ENCODE results near the gene DTNB. TPM values are rescaled to one million over a fixed set of nuclear protein-coding genes. Genes with fewer than 3 reads are reported as not detected.

DTNB gene
- total and polyA plus RNA-seq, 2 of the 4 experiments (the other 2 are of a cell fraction), result 3.8 to 5.3 TPM

GRCh38 chr2:25377822-25378421 lies 295.5 kb downstream of the DTNB start:
- no peak overlapping the region for H2BK20ac ChIP-seq (ENCODE audit: low read depth, low read length)
- DNase-seq, result no peak
- no peaks in the 10 kb centered on the region for H3K9me3 ChIP-seq (ENCODE audit: control insufficient read depth, insufficient read depth, low read length)
- dilution Hi-C loops (cut with HindIII; ENCODE audit: low sequenced_read_pairs, unreplicated experiment) (no loop called here), intact Hi-C loops (cut with micrococcal nuclease) (loop anchor here (2.0 kb wide), 2 partner anchors 35 to 145 kb away; no protein-coding TSS in a partner anchor), in situ Hi-C loops (cut with MboI; ENCODE audit: low sequenced_read_pairs) (no loop called here)
- H3K4me1 ChIP-seq (ENCODE audit: control insufficient read depth, insufficient read depth, low read length), result peaks cover 8% of the 10 kb centered on the region
- no peak overlapping the region for H2AK9ac ChIP-seq (replicated peaks; ENCODE audit: low read depth, low read length, poor library complexity)
- TF ChIP-seq CTCF (conservative IDR thresholded peaks at IDR 0.05; ENCODE audit: low read depth, low read length) (no peak), SMC3 (IDR thresholded peaks at IDR 0.05; ENCODE audit: low read depth, low read length) (no peak), MAFK (IDR thresholded peaks at IDR 0.05; ENCODE audit: low read depth, low read length) (no peak), USF2 (IDR thresholded peaks at IDR 0.05; ENCODE audit: low read depth, low read length) (no peak), CHD1 (IDR thresholded peaks at IDR 0.05; ENCODE audit: low read depth, low read length) (no peak), MXI1 (IDR thresholded peaks at IDR 0.05; ENCODE audit: borderline replicate concordance, low read depth, low read length) (no peak), CEBPB (IDR thresholded peaks at IDR 0.05; ENCODE audit: low read depth, low read length) (no peak), FOS (IDR thresholded peaks at IDR 0.05; ENCODE audit: low read depth, low read length) (no peak), RCOR1 (IDR thresholded peaks at IDR 0.05; ENCODE audit: insufficient replicate concordance, low read length) (no peak), RAD21 (IDR thresholded peaks at IDR 0.05; ENCODE audit: low read length) (no peak), NFE2L2 (IDR thresholded peaks at IDR 0.05; ENCODE audit: low read depth, low read length) (no peak), ELK1 (IDR thresholded peaks at IDR 0.05; ENCODE audit: borderline replicate concordance, low read depth, low read length) (no peak), RFX5 (IDR thresholded peaks at IDR 0.05; ENCODE audit: low read depth, low read length) (no peak), BHLHE40 (IDR thresholded peaks at IDR 0.05; ENCODE audit: low read depth, low read length) (no peak), MAZ (IDR thresholded peaks at IDR 0.05; ENCODE audit: borderline replicate concordance, low read depth, low read length) (no peak), POLR2A (IDR thresholded peaks at IDR 0.05; ENCODE audit: low read depth, low read length) (no peak)
- ChIA-PET CTCF (interaction anchor here (0.7 kb wide), 2 partner anchors 16 to 35 kb away, joined by 3 read pairs; no protein-coding TSS in a partner anchor), POLR2A (ENCODE audit: unreplicated experiment) (no interaction called here)
- H2BK120ac ChIP-seq (ENCODE audit: low read depth, low read length), result no peak overlapping the region
- no peak overlapping the region; the same call in 1 of the 2 replicates for H3K14ac ChIP-seq (replicated peaks; ENCODE audit: low read depth, low read length)
- no peak overlapping the region for H3K4me2 ChIP-seq (ENCODE audit: low read depth, low read length)
- 0 out of 2 replicates have a peak overlapping the region, but pooled peaks have one; percentile 65 for H3K4ac ChIP-seq (ENCODE audit: low read depth, low read length)
- BruUV-seq (replicated peaks), result no TSS peak
- H3K18ac ChIP-seq (ENCODE audit: low read depth, low read length), result no peak overlapping the region
- H2BK5ac ChIP-seq (ENCODE audit: low read depth, low read length, poor library complexity, severe bottlenecking), result no peak overlapping the region
- no peak overlapping the region for H2AFZ ChIP-seq (replicated peaks; ENCODE audit: low read length, poor library complexity)
- no peak overlapping the region for H3K56ac ChIP-seq (ENCODE audit: extremely low read depth, insufficient read depth, low read length)
- no peaks in the 10 kb centered on the region for H4K20me1 ChIP-seq (ENCODE audit: insufficient read depth, low read length)
- no peaks in the 10 kb centered on the region for H3K79me1 ChIP-seq (ENCODE audit: low read depth in 1 of 2, low read length in 2 of 2)
- H3K9me1 ChIP-seq (ENCODE audit: insufficient read depth, low read length), result peaks cover 16% of the 10 kb centered on the region
- no peak overlapping the region for H3K9ac ChIP-seq (ENCODE audit: low read depth, low read length)
- WGBS, 2 experiments (ENCODE audit: extremely low coverage in 2 of 2, insufficient read length in 1 of 2), result 97% methylated on average over 10 of the region's 22 CpGs; no CpG with 5 or more reads in 1 of the 2 experiments
- H3K23ac ChIP-seq (ENCODE audit: low read depth, low read length), result no peak overlapping the region
- no peak overlapping the region for H3K27ac ChIP-seq (ENCODE audit: insufficient read depth, low read length)
- H4K5ac ChIP-seq (ENCODE audit: low read depth, low read length), result no peak overlapping the region
- H2AK5ac ChIP-seq (ENCODE audit: low read depth, low read length), result peak overlapping the region; percentile 86; the same call in 1 of the 2 replicates
- no peak overlapping the region for H2BK15ac ChIP-seq (ENCODE audit: low read depth, low read length)
- H4K91ac ChIP-seq (ENCODE audit: insufficient read depth, low read depth, low read length), result no peak overlapping the region
- no peak for ATAC-seq (ENCODE audit: low read depth)
- no peaks in the 10 kb centered on the region for H3K36me3 ChIP-seq (ENCODE audit: control insufficient read depth, insufficient read depth, low read length)
- no peaks in the 10 kb centered on the region for H3K27me3 ChIP-seq (ENCODE audit: control insufficient read depth, insufficient read depth, low read length)
- H3K4me3 ChIP-seq (ENCODE audit: insufficient read depth, low read depth, low read length), result no peak overlapping the region
- H4K8ac ChIP-seq (ENCODE audit: low read depth in 2 of 2, low read length in 2 of 2), result no peak overlapping the region
